Stomach (tissue), 4 donors: ENCODE data around the gene SEPTIN1.

Experiments used
- EP300 ChIP-seq: sonication (generic); formaldehyde crosslinking; IDR thresholded peaks from one replicate; pipeline ENCODE4 v1.6.1; 2017; ENCODE audit warnings: antibody characterized with exemption
- POLR2AphosphoS5 ChIP-seq, 3 donors: sonication (generic); formaldehyde crosslinking; IDR thresholded peaks; one replicate each; pipeline ENCODE4 v1.6.1; 2016; ENCODE audit warnings: antibody characterized with exemption in 3 of 3
- TF ChIP-seq, protein P1 (sequence below), 7 experiments: fragments of 450-650 bp in 4 of 7; fragments of 200-600 bp in 3 of 7; sonication (generic) in 3 of 7; IDR thresholded peaks; one replicate each; pipeline ENCODE4 v1.5.1; 2016 to 2019; ENCODE audit warnings: antibody characterized with exemption in 7 of 7, control low read depth in 2 of 7, mild to moderate bottlenecking in 1 of 7

GRCh38 chr16:30372725-30373124 lies 9.6 kb downstream of the SEPTIN1 start:
- TF ChIP-seq, protein P1, sequence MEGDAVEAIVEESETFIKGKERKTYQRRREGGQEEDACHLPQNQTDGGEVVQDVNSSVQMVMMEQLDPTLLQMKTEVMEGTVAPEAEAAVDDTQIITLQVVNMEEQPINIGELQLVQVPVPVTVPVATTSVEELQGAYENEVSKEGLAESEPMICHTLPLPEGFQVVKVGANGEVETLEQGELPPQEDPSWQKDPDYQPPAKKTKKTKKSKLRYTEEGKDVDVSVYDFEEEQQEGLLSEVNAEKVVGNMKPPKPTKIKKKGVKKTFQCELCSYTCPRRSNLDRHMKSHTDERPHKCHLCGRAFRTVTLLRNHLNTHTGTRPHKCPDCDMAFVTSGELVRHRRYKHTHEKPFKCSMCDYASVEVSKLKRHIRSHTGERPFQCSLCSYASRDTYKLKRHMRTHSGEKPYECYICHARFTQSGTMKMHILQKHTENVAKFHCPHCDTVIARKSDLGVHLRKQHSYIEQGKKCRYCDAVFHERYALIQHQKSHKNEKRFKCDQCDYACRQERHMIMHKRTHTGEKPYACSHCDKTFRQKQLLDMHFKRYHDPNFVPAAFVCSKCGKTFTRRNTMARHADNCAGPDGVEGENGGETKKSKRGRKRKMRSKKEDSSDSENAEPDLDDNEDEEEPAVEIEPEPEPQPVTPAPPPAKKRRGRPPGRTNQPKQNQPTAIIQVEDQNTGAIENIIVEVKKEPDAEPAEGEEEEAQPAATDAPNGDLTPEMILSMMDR (IDR thresholded peaks at IDR 0.05) = no peak
- TF ChIP-seq POLR2AphosphoS5 (IDR thresholded peaks at IDR 0.05) (no peak), EP300 (no peak)
